ENCODE results near the gene VASH2. TPM values are rescaled to one million over a fixed set of nuclear protein-coding genes. Genes with fewer than 3 reads are reported as not detected.

The VASH2 gene
- total and polyA plus RNA-seq, 5 donors from 2014 or later: 0.25 to 1.7 (median 0.40) TPM

GRCh38 chr1:212976586-212976985, 26.2 kb downstream of the VASH2 start:
- peaks cover 6 to 56% (median 29%) of the 10 kb centered on the region in 4 donors for H3K4me1 Mint-ChIP-seq
- H3K9me3 Mint-ChIP-seq: peaks cover 0 to 1% (median 0%) of the 10 kb centered on the region in 7 donors
- H3K36me3 Mint-ChIP-seq: no peaks in the 10 kb centered on the region
- H3K4me1 ChIP-seq (ENCODE audit: control insufficient read depth, insufficient read depth, low read length, poor library complexity, severe bottlenecking): peaks cover 33% of the 10 kb centered on the region
- H3K9me3 ChIP-seq (ENCODE audit: control insufficient read depth in 2 of 2, low read length in 2 of 2): no peaks in the 10 kb centered on the region
- H3K36me3 ChIP-seq (ENCODE audit: control insufficient read depth, insufficient read depth, low read length): no peaks in the 10 kb centered on the region
- H3K4me3 ChIP-seq (ENCODE audit: low read depth, low read length): no peak overlapping the region
- ATAC-seq (ENCODE audit: low read depth in 2 of 2): no peak
- H3K27ac ChIP-seq (ENCODE audit: insufficient read depth, low read length, poor library complexity, severe bottlenecking): no peak overlapping the region
- DNase-seq: no peak
- peaks cover 4% of the 10 kb centered on the region for H3K27me3 Mint-ChIP-seq
- no peaks in the 10 kb centered on the region for H3K27me3 ChIP-seq (ENCODE audit: control insufficient read depth, insufficient read depth, low read length)
- peak overlapping the region in 3 of 4 donors; percentile 43 to 71 (median 48) for H3K4me3 Mint-ChIP-seq
- H3K27ac Mint-ChIP-seq: peak overlapping the region in 2 of 3 donors; percentile 23 to 82

- no peaks in the 10 kb centered on the region for H3K36me3 ChIP-seq (ENCODE audit: control insufficient read depth, insufficient read depth, low read length)
- peaks cover 6 to 60% (median 31%) of the 10 kb centered on the region in 4 donors for H3K4me1 Mint-ChIP-seq
- H3K9me3 ChIP-seq (ENCODE audit: control insufficient read depth in 2 of 2, low read length in 2 of 2): no peaks in the 10 kb centered on the region
- no peaks in the 10 kb centered on the region for H3K36me3 Mint-ChIP-seq
- H3K27me3 Mint-ChIP-seq: peaks cover 4% of the 10 kb centered on the region
- H3K9me3 Mint-ChIP-seq: peaks cover 0 to 1% (median 0%) of the 10 kb centered on the region in 7 donors
- no peak overlapping the region for H3K4me3 ChIP-seq (ENCODE audit: low read depth, low read length)
- DNase-seq (peak in 1 of 3 donors; percentile 45), ATAC-seq (ENCODE audit: low read depth in 2 of 2) (no peak)
- H3K4me1 ChIP-seq (ENCODE audit: control insufficient read depth, insufficient read depth, low read length, poor library complexity, severe bottlenecking): peaks cover 33% of the 10 kb centered on the region
- H3K27me3 ChIP-seq (ENCODE audit: control insufficient read depth, insufficient read depth, low read length): no peaks in the 10 kb centered on the region
- H3K4me3 Mint-ChIP-seq: peak overlapping the region in 1 of 4 donors; percentile 11
- peak overlapping the region; percentile 64 for H3K27ac ChIP-seq (ENCODE audit: insufficient read depth, low read length, poor library complexity, severe bottlenecking)
- peak overlapping the region; percentile 50 to 93 (median 90) for H3K27ac Mint-ChIP-seq
These were observed 27.7 kb downstream of the VASH2 start for GRCh38 chr1:212977781-212978645.

DNA sequence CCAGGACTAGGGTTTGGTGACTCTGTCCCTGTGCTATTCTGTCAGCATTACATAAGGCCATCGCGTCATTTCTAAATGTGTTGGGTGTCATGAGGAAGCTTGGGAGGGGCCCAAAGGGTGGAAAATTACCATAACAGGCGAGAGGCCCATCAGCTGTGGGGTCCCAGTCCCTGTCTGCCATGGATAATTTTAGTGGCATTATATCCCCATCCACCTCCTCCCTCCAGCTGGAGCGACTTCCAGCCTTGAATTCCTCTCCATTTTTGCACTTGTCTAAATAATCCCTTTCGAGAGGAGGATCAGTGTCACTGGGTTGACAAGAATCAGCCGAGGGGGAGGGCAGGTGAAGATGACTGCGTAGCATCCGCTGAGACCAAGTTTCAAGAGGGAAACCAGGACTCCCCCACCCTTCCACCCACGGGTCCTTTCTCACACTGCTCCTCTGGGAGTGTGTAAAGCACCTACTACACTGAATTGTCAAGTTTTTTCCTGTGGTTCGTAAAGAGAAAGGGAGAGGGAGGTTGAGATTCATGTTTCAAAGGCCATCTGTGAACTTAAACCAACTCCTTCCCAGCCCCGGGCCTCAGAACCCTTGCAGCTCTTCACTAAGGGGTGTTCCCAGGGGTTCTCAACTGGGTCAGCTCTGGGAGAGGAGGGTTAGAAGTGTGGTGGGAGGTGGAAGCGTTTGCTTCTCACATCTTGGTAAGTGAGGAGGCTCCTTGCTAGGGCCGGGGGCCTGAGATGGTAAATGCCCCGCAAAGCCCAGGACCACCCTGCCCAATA, 29.2 kb downstream of the VASH2 start:
- DNase-seq (peak in 2 of 3 donors; percentile 46 to 57), ATAC-seq (ENCODE audit: low read depth in 2 of 2) (peak; percentile 45 to 58)
- peaks cover 4% of the 10 kb centered on the region for H3K27me3 Mint-ChIP-seq
- peaks cover 6 to 60% (median 31%) of the 10 kb centered on the region in 4 donors for H3K4me1 Mint-ChIP-seq
- peaks cover 0 to 1% (median 0%) of the 10 kb centered on the region in 7 donors for H3K9me3 Mint-ChIP-seq
- H3K9me3 ChIP-seq (ENCODE audit: control insufficient read depth in 2 of 2, low read length in 2 of 2): no peaks in the 10 kb centered on the region
- no peaks in the 10 kb centered on the region for H3K36me3 Mint-ChIP-seq
- peak overlapping the region; percentile 22 for H3K4me3 ChIP-seq (ENCODE audit: low read depth, low read length)
- H3K4me1 ChIP-seq (ENCODE audit: control insufficient read depth, insufficient read depth, low read length, poor library complexity, severe bottlenecking): peaks cover 33% of the 10 kb centered on the region
- H3K27ac Mint-ChIP-seq: peak overlapping the region; percentile 40 to 93 (median 90)
- no peaks in the 10 kb centered on the region for H3K27me3 ChIP-seq (ENCODE audit: control insufficient read depth, insufficient read depth, low read length)
- no peaks in the 10 kb centered on the region for H3K36me3 ChIP-seq (ENCODE audit: control insufficient read depth, insufficient read depth, low read length)
- H3K27ac ChIP-seq (ENCODE audit: insufficient read depth, low read length, poor library complexity, severe bottlenecking): peak overlapping the region; percentile 64
- peak overlapping the region in 3 of 4 donors; percentile 56 to 70 (median 57) for H3K4me3 Mint-ChIP-seq

DNA sequence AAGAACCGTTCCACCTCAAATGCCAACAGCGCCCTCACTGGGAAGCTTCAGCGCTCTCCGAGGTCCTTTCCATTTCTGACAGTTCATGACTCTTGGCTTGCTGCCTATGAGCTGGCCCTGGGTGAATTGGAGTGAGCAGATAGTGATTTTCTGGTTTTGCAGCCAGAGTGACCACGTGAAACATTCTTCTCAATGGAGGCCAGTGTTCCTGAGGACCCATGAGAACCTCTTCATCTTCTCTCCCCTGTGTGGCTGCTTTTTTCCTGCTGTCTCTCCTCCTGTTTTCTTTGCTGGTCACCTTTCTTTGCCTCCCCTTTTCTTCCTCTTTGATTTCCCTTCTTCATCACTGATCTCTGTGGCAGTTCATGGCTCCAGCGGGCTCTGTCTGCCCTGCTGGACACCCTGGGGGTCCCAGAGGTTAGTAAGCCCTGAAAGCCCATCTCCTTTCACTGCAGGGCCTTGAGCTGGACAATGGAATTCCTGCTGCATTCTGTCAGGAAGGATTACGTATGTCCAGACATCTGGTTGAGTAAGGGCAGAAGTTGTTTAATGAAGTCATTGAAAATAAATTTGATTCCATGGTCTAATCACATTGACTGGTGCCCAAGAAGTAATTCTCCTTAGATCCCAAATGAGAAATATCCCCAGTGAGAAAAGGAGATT, 29.9 kb downstream of the VASH2 start:
- H3K36me3 ChIP-seq (ENCODE audit: control insufficient read depth, insufficient read depth, low read length): no peaks in the 10 kb centered on the region
- H3K4me3 ChIP-seq (ENCODE audit: low read depth, low read length): no peak overlapping the region
- H3K27ac ChIP-seq (ENCODE audit: insufficient read depth, low read length, poor library complexity, severe bottlenecking): peak overlapping the region; percentile 64
- H3K4me3 Mint-ChIP-seq: no peak overlapping the region
- peaks cover 0 to 1% (median 0%) of the 10 kb centered on the region in 7 donors for H3K9me3 Mint-ChIP-seq
- ATAC-seq (ENCODE audit: low read depth in 2 of 2) (no peak), DNase-seq (no peak)
- no peaks in the 10 kb centered on the region for H3K9me3 ChIP-seq (ENCODE audit: control insufficient read depth in 2 of 2, low read length in 2 of 2)
- no peaks in the 10 kb centered on the region for H3K27me3 Mint-ChIP-seq
- H3K36me3 Mint-ChIP-seq: no peaks in the 10 kb centered on the region
- H3K4me1 ChIP-seq (ENCODE audit: control insufficient read depth, insufficient read depth, low read length, poor library complexity, severe bottlenecking): peaks cover 33% of the 10 kb centered on the region
- peak overlapping the region; percentile 52 to 94 (median 90) for H3K27ac Mint-ChIP-seq
- H3K27me3 ChIP-seq (ENCODE audit: control insufficient read depth, insufficient read depth, low read length): no peaks in the 10 kb centered on the region
- H3K4me1 Mint-ChIP-seq: peaks cover 6 to 60% (median 31%) of the 10 kb centered on the region in 4 donors

DNA sequence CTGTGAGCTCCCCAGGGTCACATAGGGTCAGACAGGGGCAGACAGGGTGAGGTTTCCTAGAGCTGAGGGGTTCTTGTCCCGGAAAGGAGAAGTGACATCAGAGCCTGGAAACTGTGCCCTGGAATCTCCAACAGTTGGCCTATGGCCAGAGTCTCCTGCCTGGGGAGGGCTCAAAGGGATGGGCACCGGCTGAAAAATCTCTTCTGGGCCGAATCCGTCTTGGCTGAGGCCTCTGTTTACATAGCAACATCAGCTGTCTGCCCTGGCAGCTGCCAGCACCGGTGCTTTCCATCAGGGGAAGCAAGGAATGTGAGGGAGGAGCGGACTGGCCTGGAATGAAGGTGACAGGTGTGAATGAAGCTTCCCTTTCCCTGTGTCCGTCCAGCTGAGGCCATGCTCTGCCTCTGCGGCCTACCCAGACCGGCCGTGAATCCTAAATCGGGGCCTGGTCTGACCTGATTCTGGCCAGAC, 30.7 kb downstream of the VASH2 start:
- no peak overlapping the region for H3K27ac ChIP-seq (ENCODE audit: insufficient read depth, low read length, poor library complexity, severe bottlenecking)
- H3K4me1 ChIP-seq (ENCODE audit: control insufficient read depth, insufficient read depth, low read length, poor library complexity, severe bottlenecking): peaks cover 33% of the 10 kb centered on the region
- Mint-ChIP-seq H3K4me3 (no peak overlapping the region), H3K27me3 (no peaks in the 10 kb centered on the region), H3K27ac (peak overlapping the region in 1 of 3 donors; percentile 90), H3K9me3 (peaks cover 0 to 1% (median 0%) of the 10 kb centered on the region in 7 donors), H3K4me1 (peaks cover 6 to 53% (median 29%) of the 10 kb centered on the region in 4 donors), H3K36me3 (no peaks in the 10 kb centered on the region)
- no peak overlapping the region for H3K4me3 ChIP-seq (ENCODE audit: low read depth, low read length)
- ATAC-seq (ENCODE audit: low read depth in 2 of 2) (no peak), DNase-seq (no peak)
- H3K9me3 ChIP-seq (ENCODE audit: control insufficient read depth in 2 of 2, low read length in 2 of 2): no peaks in the 10 kb centered on the region
- H3K27me3 ChIP-seq (ENCODE audit: control insufficient read depth, insufficient read depth, low read length): no peaks in the 10 kb centered on the region
- no peaks in the 10 kb centered on the region for H3K36me3 ChIP-seq (ENCODE audit: control insufficient read depth, insufficient read depth, low read length)

GRCh38 chr1:212981571-212982328, 31.4 kb downstream of the VASH2 start:
- Mint-ChIP-seq H3K4me3 (peak overlapping the region in 2 of 4 donors; percentile 13 to 24), H3K9me3 (peaks cover 0 to 1% (median 0%) of the 10 kb centered on the region in 7 donors), H3K27ac (peak overlapping the region in 2 of 3 donors; percentile 77 to 90), H3K27me3 (no peaks in the 10 kb centered on the region), H3K36me3 (no peaks in the 10 kb centered on the region), H3K4me1 (peaks cover 6 to 49% (median 26%) of the 10 kb centered on the region in 4 donors)
- ATAC-seq (ENCODE audit: low read depth in 2 of 2) (no peak), DNase-seq (no peak)
- no peak overlapping the region for H3K4me3 ChIP-seq (ENCODE audit: low read depth, low read length)
- no peaks in the 10 kb centered on the region for H3K27me3 ChIP-seq (ENCODE audit: control insufficient read depth, insufficient read depth, low read length)
- no peaks in the 10 kb centered on the region for H3K36me3 ChIP-seq (ENCODE audit: control insufficient read depth, insufficient read depth, low read length)
- H3K9me3 ChIP-seq (ENCODE audit: control insufficient read depth in 2 of 2, low read length in 2 of 2): no peaks in the 10 kb centered on the region
- peaks cover 33% of the 10 kb centered on the region for H3K4me1 ChIP-seq (ENCODE audit: control insufficient read depth, insufficient read depth, low read length, poor library complexity, severe bottlenecking)
- no peak overlapping the region for H3K27ac ChIP-seq (ENCODE audit: insufficient read depth, low read length, poor library complexity, severe bottlenecking)

Measured in CD4-positive, CD25-positive, alpha-beta regulatory T cell (primary cell).